DND-41 (cell line): ENCODE measurements around the gene RAD9B.

ENCODE experiments used
- EZH2 ChIP-seq: IDR thresholded peaks from 3 replicates; pipeline ENCODE4 v1.6.1; 2012; ENCODE audit warnings: borderline replicate concordance, low read depth, mild to moderate bottlenecking, moderate library complexity, low read length, inconsistent platforms; ENCODE audit not compliant: severe bottlenecking
- TF ChIP-seq, protein P1 (sequence below): IDR thresholded peaks from 2 replicates; pipeline ENCODE4 v1.5.1; 2012; ENCODE audit warnings: borderline replicate concordance, low read length, moderate library complexity, mild to moderate bottlenecking; ENCODE audit not compliant: poor library complexity, severe bottlenecking; ENCODE audit errors: extremely low read depth

DNA sequence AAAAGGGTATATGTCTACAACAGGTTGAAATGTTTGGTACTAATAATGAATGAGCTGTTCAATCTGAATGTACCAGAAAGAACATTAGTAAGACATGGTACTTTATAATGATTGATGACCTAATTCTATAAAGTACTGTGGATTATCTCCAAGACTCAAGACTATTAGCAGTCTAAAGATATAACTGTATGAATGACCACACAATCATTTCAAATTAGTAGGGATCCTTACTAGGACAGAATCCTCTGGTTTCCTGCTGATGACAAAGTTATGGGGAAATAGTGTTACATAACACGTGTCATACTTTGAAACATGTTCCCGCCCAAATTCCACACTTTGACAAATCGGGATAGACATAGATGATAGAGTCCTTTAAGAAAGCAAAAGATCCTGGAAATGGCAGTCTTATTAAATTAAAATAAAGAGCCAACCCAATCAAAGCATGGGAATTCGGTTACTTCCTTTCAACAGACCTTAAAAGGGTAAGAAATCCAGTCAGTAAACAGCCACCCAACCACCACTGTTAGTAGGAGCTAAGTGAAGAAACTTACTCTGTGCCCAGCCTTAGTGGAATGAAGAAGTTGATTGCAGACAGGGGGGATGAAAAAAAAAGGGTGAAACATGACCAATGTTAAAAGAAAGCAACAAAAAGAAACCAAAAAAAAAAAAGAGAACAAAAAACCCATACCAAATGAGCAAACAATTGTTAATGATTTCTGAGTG, 3.0 kb upstream of the RAD9B start:
- TF ChIP-seq, protein P1, sequence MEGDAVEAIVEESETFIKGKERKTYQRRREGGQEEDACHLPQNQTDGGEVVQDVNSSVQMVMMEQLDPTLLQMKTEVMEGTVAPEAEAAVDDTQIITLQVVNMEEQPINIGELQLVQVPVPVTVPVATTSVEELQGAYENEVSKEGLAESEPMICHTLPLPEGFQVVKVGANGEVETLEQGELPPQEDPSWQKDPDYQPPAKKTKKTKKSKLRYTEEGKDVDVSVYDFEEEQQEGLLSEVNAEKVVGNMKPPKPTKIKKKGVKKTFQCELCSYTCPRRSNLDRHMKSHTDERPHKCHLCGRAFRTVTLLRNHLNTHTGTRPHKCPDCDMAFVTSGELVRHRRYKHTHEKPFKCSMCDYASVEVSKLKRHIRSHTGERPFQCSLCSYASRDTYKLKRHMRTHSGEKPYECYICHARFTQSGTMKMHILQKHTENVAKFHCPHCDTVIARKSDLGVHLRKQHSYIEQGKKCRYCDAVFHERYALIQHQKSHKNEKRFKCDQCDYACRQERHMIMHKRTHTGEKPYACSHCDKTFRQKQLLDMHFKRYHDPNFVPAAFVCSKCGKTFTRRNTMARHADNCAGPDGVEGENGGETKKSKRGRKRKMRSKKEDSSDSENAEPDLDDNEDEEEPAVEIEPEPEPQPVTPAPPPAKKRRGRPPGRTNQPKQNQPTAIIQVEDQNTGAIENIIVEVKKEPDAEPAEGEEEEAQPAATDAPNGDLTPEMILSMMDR: no peak
- no peak for TF ChIP-seq EZH2
